DMS53 treated with DMSO at 0.1 percent for 48 hours (cell line): ENCODE data around the gene SCD5.

ENCODE experiments used
- DNase-seq: peaks from one replicate; lab custom pipeline; 2025; ENCODE audit not compliant: unreplicated experiment; lab: John Stamatoyannopoulos, UW

Gene SCD5

DNA sequence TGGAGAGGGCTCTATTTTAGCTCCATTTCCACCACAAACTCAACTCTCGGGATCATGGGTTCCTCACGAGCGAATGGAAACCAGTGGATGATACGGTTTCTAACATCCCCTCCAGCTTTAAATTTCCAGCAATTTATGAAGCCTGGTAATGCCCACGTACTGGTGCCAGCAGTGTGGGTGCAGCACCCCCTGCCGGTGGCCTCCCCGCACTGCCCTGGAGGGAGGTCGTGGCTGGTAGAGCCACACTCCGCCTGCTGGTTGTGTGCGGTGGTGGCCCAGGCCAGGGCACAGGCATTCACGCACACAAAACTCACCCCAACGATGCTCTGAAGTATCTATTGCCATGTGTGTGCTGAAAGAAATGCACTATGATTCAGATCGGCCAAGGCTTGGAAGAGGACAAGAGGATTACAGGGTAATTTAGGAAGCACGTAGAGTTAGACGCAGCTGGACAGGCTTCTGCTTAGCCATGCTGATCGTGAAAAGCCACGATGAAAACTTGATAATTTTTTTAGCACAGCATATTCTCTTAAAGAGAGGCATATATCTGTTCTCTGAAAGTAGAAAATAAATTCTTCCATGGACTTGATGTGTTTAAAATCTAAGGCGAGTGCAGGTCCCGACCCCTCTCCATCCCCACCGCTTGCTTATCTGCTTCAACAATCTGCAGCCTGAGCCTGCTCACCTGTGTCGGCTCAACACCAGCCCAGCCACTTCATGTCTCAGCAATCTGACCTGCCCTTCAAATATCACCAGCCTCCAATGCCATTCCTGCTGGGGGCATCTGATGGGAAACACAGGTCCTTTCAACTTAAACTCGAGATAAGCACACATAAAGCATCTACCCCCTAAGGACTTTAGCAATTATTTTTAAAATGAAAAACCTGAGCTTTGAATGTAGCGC lies 59.1 kb downstream of the SCD5 start:
- peak; percentile 21 for DNase-seq

DNA sequence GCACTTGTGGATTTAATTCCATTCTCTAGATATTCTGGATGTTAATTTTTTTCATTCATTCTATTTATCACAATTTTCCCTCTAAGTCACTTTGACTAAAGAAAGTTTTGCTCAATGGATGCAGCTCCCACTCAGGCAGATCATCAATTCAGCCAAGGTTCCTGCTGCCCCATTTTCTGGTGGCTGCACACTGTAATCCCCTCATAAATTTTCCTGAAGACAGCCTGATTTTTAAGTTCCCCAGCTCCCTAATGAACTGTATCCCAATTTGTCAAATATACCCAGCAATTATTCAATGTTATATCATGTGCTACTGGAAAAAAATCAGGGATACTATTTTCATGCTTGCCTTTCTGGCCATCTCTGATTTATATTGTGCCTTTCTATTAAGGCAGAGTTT lies 61.2 kb downstream of the SCD5 start:
- no peak for DNase-seq

GRCh38 chr4:82733636-82734035 lies 65.0 kb downstream of the SCD5 start:
- no peak for DNase-seq

DNA sequence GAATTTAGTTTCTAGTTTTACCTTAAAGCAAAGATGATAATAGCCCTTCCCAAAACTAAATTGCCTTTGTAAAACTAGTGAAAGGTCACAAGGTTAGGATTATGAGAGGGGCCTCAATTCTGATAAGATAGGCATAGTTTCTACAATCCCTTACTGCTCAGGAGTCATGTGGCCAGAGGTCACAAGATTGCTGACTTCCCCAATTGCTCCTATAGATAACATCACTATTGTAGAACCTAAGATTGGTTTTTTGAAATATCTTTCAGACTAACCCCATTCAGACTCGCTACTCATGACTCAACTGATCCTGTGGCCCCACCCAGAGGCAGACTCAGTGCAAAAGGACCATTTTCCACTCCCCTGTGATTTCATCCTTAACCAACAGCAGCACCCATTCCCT lies 70.3 kb downstream of the SCD5 start:
- no peak for DNase-seq

- no peak for DNase-seq
Measured at GRCh38 chr4:82726596-82726995, 72.0 kb downstream of the SCD5 start.

DNA sequence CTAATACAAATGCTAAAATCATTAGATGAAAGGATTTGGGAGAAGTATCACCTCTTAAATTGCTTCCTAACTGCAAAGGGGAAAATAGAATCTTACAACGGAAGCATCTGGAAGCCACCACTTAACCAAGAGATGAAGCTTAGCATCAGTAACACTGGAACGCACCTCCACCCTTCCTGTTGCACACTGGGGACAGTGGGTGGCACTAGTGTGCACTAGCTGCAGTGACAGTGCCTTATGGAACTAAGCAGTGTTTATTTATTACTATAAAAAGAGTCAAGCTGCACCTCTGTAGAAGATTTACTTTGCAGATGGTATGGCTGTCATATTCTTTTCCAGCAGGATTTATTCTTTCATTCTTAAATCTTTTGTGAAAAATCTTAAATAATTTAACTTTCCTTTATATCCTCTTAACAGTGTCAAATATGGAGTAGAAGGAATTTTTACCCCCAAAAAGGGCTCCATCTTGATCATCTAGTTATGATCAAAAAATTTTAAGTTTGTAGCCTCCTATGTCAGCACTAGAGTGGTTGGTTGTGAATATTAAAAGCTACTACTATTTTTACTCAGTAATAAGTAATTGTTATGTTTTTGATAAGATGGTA lies 76.7 kb downstream of the SCD5 start:
- peak; percentile 20 for DNase-seq

- no peak for DNase-seq
Measured at GRCh38 chr4:82718162-82718940, 80.2 kb downstream of the SCD5 start.

GRCh38 chr4:82715731-82716617 lies 82.6 kb downstream of the SCD5 start:
- no peak for DNase-seq

GRCh38 chr4:82713856-82714255 lies 84.7 kb downstream of the SCD5 start:
- no peak for DNase-seq

- no peak for DNase-seq
Measured at GRCh38 chr4:82712561-82712960, 86.0 kb downstream of the SCD5 start.

DNA sequence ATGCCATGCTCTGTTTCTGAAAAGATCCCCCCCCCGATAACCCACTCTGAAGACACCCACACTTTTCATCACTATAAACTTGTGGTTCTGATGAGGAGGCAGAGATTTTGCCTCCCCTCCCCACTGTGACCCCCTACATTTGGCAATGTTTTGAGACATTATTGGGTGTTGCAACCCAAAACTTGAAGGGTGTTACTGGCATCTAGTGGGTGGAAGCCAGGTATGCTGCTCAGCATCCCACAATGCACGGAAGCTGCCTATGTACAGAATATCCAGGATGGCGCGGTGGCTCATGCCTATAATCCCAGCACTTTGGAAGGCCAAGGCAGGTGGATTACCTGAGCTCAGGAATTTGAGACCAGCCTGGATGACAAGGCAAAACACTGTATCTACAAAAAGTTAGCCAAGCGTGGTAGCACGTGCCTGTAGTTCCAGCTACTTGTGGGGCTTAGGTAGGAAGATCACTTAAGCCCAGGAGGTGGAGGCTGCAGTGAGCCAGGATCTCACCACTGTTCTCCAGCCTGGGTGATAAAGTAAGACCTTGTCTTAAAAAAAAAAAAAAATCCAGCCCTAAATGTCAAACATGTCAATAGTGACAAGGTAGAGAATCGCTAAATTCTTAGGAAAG lies 87.3 kb downstream of the SCD5 start:
- DNase-seq = no peak

DNA sequence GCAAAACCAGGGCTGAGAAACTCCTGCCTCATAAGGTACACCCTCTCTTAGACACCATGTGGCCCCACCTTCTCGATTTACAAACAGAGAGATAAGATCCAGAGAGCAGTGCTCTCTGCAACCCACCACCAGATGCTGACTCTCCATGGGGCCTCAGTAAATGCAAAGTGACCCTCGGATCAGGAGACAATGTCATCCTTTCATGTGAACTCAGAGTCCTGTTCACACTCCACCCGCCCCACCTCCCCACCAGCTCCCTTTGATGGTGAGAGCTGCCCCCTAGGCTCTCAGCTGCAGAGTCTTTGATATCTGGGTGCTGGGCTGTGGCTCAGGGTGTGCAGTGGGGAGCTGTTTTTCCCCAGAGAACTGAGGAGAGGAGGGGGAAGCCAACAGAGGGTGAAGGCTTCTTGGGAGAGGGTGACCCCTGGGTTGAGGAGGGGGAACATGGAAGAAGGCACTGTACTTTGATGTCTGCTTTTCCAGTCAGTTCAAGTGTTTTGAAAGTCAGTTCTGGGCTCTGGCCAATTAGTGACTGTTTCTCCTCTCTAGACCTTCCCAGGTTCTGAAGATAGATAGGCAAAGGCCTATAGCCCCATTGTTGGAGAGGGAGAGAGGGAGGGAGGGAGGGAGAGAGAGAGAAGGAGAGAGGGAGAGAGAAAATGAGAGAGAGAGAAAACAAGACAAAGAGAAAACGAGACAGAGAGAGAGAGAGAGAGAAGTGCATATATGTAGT lies 88.2 kb downstream of the SCD5 start:
- no peak for DNase-seq

GRCh38 chr4:82708982-82709381 lies 89.6 kb downstream of the SCD5 start:
- DNase-seq = no peak

- DNase-seq = no peak
Measured at GRCh38 chr4:82706349-82707000, 92.1 kb downstream of the SCD5 start.

GRCh38 chr4:82705928-82706300 lies 92.7 kb downstream of the SCD5 start:
- no peak for DNase-seq

- DNase-seq = no peak
Measured at GRCh38 chr4:82705169-82705927, 93.2 kb downstream of the SCD5 start.

DNA sequence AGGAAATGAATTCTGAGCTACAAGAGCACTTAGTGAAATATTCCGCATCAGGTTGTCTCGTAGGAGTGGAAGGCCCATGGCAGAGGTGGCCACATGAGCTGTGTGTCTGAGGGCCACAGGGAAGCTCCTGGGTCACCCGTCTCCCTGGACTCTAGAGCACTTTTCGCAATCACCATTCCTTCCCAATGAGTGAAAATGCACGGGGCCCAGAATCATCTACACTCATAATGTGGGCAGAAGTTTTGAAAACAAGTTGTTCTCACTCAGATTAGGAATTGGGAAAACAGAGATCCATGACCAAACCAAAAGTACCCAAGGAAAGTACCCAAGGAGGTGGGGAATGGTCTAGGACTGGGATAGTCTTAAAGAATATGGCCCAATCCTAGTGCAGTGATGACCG lies 94.4 kb downstream of the SCD5 start:
- DNase-seq = no peak

GRCh38 chr4:82698412-82698811 lies 100.2 kb downstream of the SCD5 start:
- DNase-seq = no peak

DNA sequence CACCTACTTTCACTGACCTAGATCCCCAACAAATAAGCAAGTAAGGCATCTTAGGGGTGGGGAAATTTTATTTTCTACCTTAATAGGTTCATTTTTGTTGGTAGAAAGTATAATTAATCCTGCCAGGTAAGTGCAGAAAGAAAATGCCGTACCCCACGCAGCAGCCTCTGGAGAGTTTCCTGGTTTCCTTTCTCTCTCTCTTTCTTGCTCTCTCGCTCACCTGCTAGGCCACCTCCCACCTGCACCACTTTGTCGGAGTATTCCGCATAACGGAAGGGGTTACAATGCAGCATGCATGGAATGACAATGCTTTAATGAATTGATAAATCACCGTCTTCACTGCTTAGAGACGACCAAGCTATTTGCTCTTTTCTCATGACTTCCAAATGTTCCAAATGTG lies 101.0 kb downstream of the SCD5 start:
- DNase-seq = no peak
